Pons (tissue), 1 donor: ENCODE data around the gene CLDN34.

ENCODE experiments used
- DNase-seq: peaks from one replicate; pipeline ENCODE4 v3.0.0-alpha.2; 2016; ENCODE audit warnings: low spot score

CLDN34 gene

DNA sequence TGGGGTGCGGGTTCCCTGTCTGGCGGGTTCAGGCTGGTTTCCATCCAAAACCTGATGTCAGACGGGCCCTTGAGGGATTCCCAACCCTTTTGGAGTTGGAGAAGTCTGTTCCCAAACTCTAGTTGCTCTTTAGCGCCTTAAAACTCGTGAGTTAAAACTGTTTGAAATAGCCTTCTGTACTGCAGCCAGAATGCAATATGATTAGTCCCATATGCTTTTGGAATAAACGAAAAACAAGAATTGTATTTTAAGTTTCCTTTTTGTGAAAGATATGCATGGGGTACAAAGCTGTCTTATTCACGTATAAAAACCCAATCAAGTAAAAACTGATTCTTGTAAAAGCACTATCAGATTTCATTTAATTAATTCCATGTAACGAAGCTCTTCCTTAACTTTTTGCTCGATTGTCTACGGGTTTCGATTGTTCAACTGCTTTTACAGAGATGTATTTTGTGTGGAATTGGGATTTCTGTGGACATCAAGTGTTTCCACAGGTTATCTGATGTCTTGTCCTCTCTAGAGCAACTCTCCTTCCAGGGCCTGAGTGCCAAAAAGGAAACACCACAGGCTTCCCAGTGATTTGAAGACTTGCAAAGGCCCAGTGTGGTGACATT, 49.5 kb downstream of the CLDN34 start:
- no peak for DNase-seq

- no peak for DNase-seq
Measured at GRCh38 chrX:10017872-10018271, 50.7 kb downstream of the CLDN34 start.
